ENCODE results near the gene CHRDL2.

- TF ChIP-seq POLR2A (IDR thresholded peaks at IDR 0.05) (no peak), CTCF (IDR thresholded peaks at IDR 0.05) (no peak), EP300 (IDR thresholded peaks at IDR 0.05) (no peak)
These were observed 55.5 kb downstream of the CHRDL2 start for GRCh38 chr11:74675761-74676160.

Measured in ovary (tissue), 3 donors.